GM10847 (cell line): ENCODE results near the gene PRKAG2.

Source experiments
- POLR2A ChIP-seq: IDR thresholded peaks from 2 replicates; pipeline ENCODE4 v1.6.1; 2011; ENCODE audit not compliant: insufficient read length; ENCODE audit errors: extremely low read depth

The PRKAG2 gene

DNA sequence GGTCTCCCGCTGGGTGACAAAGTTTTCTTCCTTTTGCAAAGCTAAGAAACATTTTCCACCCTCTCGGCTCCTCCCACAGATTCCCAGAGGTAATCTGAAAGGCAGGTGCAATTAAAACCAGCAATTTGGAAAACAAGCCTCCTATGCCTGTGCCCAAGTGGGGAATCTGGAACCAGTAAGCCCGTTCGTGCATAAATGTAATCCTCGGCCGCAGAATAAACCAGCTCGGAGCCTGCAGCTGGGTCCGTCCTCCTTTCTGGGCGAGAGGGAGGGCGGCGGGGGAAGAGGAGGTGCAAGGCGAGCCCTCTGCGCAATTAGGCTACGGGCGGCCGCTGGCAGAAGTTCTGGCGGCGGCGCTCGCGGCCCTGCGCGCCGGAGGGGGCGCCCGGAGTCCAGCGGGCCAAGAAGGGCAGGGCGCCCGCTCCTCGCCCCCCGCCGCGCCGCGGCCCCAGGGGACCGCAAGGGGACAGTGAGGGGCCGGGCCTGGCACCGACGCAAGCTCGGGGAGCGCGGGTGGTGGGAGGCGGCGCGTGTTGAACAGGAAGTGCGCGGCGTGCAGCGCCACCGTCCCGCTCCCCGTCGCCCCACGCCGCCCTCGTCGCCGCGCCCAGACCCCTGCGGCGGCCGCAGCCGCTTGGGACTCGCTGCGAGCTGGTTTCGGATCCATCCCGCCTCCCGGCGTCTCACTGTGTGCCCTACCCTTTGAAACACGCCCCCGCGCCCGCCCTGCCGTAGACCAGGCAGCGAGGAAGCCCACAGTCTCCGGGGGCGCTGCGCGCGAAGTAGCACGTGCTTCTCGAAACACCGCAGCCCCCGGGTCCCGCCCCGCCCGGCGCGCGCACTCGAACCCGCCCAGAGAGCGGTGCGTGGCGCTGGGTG, at the start of gene PRKAG2:
TSS of gene PRKAG2 (minus strand) at position 217 of the 879 bp plus-strand sequence. CDS start 495 bp downstream, outside the sequence.
- TF ChIP-seq POLR2A: no peak

DNA sequence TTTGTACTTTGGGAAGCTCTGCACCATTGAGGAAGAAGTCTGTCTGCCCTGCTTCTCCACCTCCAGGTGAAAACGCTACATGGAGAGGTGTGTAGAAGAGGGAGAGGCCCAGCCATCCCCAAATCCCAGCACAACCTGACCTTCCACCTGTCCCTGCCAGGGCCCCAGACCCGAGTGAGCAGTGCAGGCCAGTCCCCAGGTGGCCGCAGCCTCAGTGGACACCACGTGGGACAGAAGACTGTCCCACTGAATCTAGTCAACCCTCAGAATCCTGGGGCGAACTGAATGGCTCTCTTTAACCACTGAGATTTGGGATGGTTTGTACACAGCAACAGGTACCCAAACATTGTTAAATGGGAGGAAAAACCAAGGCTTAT, 49.4 kb upstream of the PRKAG2 start:
- no peak for TF ChIP-seq POLR2A

DNA sequence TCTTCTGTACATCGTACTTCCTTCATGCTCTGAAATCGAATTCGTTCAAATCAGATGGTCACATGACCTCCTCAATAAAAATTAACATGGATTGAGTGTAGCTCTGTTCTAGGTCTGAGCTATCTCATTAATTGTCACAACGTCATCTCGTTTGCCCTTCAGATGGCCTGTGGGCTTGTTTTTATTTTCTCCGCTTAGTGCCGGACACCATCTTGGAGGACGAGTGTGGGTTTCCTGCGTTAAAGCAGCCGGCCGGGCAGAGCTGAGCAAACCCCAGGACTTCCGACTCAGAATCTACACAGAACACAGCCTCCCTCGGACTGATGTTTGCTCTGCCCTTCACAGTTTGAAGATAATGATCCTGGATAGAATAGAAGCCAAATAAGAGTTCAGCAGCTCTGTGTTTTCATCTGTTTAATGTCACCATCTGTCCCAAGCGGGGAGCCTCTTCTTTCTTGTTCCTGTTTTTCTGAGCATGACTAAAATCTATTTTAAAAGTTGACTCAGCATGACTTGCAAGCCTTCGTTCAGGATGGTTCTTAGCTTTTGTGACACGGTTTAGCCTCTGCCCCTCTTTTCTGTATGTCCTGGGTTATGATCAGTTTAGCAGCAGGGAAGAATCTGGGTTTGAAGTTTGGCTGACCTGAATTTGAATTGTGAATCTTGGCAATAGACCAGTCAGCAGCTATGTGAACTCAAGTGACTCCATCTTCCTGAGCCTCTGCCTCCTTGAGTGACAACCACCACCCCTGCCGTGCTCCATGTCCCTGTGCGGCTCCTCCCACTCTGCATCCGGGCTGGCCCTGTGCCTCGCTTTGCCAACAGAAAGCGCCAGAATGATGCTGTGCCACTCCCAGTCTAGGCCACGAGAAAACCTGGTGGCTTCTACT, 48.8 kb upstream of the PRKAG2 start:
- TF ChIP-seq POLR2A: no peak

DNA sequence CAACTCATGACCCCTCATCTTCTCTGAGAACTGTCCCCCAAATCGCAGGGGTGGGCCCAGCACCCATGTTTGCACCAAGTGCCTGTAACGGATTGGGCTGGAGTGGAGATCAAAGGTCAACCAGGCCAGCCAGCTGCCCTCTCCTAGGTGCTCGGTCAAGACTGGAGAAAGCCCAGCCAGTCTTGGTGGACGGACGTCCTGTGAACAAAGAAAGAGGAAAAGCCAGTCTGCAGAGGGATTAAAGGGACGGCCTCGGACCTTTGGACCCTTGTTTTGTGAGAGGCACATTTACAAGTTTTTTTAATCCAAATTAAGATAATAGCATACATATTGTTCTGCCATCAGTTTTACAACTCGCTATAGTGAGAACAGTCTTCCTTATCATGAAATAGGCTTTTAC, 47.6 kb upstream of the PRKAG2 start:
- TF ChIP-seq POLR2A: no peak

DNA sequence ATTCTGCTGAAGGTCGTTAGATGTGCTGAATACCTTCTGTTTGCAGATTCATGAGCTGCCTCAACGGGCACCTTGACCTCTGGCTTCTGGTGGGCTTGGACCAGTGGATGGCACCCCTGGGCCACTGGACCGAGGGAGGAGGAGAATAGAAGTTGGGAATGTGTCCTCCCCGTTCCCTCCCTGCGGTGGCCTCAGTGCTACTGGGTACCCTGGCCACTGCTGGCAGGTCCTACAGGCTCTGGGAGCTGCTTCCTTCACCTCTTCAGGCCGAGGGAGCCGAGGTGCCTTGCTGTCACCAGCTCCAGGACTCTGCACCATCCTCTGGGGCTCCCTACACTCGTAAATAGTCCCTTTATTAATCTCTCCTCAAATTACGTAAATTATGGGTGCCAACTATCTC, 47.1 kb upstream of the PRKAG2 start:
- TF ChIP-seq POLR2A: no peak

DNA sequence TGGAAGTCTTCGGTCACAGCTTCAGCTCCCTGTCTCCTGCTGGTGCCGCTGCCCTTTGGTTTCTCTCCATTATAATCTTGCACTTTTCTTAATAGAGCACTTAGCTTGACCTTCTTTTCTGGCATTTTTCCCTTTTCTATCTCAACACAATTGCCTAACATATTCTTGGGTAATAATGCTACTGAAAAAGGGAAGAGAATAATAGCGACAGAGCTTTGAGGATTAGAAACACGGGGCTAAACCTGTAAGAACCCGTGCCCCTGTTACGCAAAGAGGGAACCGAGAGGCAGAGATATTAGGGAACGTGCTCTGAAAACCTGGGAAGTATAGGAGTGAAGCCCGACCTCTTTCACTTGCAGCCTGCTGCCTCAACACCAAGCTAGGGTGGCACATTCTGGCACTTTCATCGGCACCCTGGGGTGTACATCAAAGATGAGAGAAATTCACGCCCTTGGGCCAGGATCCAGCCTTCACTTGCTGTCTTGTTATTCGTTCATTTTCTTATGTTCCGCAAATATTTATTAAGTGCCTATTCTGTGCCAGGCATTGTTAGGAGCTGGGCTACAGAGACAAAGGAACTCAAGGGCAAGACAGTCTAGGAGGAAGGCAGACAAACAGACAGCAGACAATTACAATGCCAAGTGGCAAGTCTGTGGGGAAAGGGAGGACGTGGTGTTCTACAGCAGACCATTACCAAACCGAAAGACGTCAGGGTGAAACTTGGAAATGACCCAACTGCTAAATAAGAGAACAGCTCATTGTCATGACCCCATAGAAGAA, 46.4 kb upstream of the PRKAG2 start:
- no peak for TF ChIP-seq POLR2A

DNA sequence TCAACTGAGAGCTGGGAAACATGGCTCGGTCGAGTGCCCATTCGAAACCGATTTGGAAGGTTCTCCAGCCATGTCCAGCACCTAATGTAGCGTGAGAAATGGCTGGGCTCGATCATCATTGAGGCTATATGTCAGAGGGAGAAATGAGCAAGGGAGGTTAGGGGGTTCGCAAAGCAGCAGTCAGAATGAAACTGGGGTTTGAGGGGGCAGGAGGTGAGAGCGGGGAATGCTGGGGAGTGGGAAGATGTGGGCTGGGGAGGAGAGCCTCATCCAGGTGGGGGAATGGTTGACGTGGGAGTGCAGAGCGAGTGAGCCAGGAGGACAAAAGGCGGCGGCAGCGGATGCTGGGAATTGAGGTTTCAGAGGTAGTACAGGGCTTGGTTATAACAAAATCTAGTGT, 44.5 kb upstream of the PRKAG2 start:
- no peak for TF ChIP-seq POLR2A

DNA sequence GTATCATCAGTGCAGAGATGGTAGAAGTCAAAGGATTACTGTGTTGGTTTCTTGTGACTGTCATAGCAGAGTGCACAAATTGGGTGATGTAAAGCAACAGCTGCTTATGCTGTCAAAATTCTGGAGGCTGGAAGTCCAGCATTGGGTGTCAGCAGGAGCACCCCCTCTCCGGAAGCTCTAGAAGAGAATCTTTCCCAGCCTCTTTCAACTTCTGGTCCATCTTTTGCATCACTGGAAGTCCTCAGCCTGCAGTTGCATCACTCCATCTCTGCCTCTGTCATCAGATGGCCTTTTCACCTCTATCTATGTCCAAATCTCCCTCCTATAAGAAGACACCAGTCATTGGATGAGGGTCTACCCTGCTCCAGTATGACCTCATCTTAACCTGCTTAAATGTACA, 43.6 kb upstream of the PRKAG2 start:
- TF ChIP-seq POLR2A: no peak

DNA sequence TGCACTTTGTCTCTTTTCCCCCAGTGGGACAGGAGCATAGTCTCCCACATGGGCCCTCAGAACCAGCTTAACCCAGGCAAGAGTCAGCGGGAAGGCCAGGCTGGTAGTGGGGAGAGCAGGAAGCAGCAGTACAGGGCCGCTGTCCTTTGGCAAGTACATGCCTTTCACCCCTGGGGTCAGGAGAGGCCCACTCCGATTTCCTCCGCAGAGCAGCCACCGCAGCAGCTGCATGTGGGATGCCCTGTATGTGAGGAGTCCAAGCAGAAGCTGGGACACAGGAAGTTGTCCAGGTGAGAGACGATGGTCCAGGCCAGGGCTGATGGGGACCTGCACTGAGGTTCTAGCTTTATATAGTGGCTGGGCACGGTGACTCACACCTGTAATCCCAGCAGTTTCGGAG, 42.7 kb upstream of the PRKAG2 start:
- no peak for TF ChIP-seq POLR2A

DNA sequence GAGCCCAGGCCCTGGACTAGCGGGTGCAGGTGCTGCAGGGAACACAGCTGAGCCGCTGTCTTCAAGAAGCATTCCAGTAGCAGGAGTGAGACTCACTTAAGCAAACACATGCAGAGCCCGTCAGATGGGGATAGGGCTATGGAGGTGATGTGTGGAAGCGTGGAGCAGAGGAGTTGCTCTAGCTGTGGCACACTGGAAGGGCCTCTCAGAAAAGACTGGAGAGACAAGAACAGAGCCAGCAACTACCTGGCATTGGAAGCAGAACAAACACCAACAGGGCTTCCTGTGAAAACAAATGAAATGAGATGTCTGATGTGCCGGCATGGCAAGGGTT, 41.6 kb upstream of the PRKAG2 start:
- no peak for TF ChIP-seq POLR2A

DNA sequence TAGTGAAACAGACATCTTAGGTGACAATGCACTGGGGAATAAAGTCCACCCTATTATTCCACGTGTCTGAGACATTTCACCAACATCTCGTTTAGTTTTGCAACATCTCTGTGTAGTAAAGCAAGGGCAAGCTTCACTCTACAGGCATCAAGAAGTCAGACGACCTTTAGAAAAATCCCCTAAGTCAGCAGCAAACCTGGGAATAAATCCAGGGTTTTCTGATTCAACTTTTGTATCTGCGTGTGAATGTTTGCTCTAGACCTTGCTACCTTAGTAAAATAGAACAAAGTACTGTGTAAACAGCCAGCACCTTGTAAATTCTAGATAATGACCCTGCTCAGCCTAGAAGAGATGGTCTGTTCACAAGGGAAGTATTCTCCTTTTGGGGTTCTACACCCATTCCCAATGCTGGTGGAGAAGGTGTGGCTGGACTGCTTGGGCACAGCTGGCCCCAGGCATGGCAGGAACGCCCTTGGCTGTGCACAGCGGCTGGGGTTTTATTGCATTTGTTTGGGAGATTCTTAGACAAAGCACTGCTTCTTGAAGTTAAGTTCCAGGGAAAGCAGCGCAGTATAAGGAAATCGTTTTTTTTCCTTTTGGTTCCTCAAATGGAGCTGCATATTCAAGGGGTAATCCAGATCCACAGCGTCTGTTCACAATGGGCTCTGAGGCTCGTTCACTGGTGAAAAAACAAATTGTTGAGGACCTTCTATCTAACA, 41.0 kb upstream of the PRKAG2 start:
- TF ChIP-seq POLR2A: no peak

DNA sequence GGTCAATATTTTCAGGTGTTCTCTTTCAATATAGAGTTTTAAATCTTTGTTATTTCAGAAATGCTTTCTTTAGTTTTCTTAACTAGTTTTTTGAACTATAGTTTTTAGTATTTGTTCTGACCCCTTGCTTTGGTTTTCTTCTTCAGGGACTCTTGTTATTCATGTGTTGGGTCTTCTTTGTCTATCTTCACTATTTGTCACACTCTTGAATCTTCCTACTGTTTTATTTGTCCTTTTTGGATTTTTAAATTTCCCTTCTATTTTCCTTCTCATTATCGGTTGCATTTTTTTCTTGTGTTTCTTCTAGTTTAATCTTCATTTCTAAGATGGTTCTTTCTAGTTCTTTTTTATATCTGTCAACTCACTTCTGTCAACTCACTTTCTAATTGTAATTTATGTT, 37.1 kb upstream of the PRKAG2 start:
- TF ChIP-seq POLR2A: no peak

DNA sequence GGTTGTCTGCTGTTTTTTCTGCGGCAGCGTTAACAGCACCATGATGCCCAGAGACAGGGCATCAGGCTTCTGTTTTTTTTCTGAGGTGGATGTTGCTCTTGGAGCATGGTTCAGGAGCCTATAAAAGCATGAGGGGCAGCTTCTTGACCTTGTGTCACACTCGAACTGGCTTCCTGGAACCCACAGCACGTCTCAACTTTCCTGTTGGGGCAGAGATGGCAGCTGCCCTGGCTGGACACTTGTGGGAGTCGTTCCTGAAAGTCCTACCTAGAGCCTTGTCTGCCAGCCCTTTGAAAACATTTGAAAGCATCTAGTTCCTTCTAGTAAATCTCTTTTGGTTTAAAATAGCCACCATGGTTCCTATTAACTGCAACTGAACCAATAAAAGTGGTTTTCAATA, 28.9 kb upstream of the PRKAG2 start:
- TF ChIP-seq POLR2A: no peak

DNA sequence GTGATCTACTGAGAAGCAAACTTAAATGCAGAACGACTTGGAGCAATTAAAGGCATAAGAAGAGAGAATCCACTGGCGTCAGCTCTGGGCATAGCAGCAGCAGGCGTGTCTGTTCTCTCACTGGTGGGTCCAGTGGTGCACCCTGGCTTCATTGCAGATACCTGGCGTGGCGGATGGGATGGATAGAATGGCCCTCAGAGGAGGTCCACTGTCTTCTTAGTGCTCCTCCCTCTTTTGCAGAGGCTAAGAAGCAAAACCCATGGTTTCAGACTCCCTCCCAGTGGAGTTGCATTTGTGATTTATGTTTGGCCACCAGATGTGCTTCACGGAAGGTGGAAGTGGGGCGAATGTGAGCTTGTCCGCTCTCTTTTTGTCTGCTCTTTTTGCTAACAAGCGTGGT, 28.4 kb upstream of the PRKAG2 start:
- no peak for TF ChIP-seq POLR2A

DNA sequence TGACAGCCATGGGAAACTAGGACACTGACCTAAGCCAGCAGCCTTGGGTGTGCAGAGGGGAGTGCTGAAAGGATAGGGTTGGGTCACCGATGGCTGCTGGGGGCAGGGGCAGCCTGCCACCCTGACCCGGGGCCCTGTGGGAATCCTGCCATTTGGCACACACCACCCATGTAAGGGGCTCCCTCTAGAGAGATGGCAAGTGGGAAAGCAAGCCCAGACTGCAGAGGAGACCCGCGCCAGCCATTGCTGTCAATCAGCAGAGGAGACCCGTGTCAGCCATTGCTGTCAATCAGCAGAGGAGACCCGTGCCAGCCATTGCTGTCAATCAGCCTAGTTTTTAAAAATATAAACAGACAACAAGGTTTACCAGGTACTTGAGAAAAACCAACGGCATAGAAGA, 27.4 kb upstream of the PRKAG2 start:
- TF ChIP-seq POLR2A: no peak
